TTC549 (cell line): ENCODE data around the gene RASSF5.
"Not testable (repeated sequence)": the region's sequence is repeated elsewhere in the genome, so short reads cannot be mapped to it uniquely, and the experiment has no call there.

ENCODE experiments used
- FAIRE-seq: peaks from 2 replicates; lab custom pipeline; 2012; peaks lifted over from hg19 to GRCh38; lab: Jason Lieb, UNC

The RASSF5 gene

GRCh38 chr1:206569556-206569955, 62.2 kb downstream of the RASSF5 start:
- no peak for FAIRE-seq

DNA sequence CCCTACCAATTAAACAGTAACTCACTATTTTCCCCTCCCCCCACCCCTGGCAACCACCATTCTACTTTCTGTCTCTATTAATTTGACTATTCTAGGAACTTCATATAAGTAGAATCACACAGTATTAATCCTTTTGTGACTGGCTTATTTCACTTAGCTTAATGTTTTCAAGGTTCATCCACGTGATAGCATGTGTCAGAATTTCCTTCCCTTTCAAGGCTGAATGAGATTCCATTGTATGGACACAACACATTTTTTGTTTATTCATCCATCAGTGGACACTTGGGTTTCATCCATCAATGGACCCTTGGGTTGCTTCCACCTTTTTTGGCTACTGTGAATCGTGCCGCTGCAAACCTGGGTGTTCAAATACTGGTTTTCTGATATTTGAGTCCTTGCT, 63.2 kb downstream of the RASSF5 start:
- FAIRE-seq, result no peak

DNA sequence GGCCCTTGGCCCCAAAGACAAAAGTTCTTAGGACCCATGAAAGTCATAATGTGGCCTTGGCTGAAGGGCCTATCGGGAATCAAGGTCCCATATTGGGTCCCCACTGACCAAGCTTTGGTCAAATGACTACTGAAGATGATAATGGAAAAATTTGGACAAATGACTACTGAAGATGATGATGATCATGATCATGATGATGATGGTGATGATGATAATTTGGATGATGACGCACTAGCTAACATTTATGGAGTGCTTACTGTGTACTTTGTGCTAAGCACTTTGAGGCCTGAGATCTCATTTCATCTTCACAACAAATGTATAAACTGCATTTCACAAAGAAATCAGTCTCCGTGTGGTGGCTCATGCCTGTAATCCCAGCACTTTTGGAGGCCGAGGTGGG, 65.5 kb downstream of the RASSF5 start:
- FAIRE-seq, result no peak

DNA sequence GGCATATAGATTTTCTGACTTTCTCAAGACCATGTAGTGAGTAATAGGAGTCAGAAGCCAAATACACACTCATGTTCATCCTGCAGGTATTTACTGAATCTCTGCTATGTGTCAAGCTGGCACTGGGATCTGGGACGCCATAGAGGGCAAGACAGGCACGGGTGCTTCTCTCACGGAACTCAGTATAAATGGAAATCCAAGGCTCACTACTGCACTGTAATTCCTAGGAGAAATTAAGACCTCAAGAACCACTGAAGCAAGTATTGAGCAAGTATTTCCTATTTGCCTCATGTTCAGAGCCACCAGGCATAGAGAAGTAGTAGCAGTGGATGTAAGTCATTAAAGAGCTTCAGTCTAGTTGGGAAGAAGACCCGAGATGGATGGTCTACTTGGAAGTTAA, 66.0 kb downstream of the RASSF5 start:
- no peak for FAIRE-seq

GRCh38 chr1:206573762-206574161, 66.4 kb downstream of the RASSF5 start:
- FAIRE-seq, result no peak

DNA sequence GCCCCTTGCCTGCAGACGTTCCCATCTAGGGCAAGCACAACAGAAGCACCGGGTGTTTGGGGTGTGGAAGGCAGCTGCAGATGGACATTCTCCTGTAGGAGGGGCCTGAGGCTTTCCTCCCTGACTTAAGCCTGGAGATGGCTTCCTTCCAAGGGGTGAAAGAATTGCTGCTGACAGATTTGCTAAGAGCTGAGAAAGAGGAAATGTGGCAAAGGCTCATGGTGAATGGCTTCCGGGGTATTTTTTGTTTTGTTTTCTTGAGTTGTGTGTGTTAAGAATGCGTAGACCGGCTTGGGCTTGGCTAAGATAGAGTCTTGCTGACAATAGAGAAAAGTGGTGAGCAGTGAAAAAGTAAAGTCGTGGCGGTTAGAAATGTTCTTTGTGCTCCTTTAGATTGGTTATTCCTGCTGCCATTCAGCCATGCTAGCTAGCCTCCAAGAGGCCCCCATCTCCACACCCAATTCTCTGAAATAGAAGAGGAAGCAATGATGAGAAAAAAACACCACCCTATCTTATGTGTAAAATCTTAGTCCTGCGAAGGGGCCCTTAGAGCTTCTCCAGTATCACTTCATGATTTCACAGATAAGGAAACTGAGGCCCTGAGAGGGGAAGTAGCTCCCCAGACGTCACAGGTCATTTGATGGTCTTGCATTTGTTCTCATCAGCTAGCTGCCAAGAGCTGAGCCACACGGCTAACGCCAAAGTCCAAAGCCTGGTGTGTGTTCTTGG, 68.0 kb downstream of the RASSF5 start:
- FAIRE-seq, result no peak

- FAIRE-seq, result no peak
Measured at GRCh38 chr1:206575894-206576737, 68.8 kb downstream of the RASSF5 start.

DNA sequence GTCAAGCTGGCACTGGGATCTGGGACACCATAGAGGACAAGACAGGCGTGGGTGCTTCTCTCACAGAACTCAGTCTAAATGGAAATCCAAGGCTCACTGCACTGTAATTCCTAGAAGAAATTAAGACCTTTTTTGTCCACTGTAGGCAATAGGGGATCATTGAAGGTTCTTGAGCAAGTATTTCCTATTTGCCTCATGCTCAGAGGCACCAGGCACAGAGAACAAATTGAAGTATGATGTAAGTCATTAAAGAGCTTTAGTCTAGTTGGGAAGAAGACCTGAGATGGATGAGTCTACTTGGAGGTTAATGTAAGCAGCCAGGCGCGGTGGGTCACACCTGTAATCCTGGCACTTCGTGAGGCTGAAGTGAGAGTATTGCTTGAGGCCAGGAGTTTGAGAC, 70.3 kb downstream of the RASSF5 start:
- FAIRE-seq, result no peak

- no peak for FAIRE-seq
Measured at GRCh38 chr1:206578068-206578977, 71.0 kb downstream of the RASSF5 start.

DNA sequence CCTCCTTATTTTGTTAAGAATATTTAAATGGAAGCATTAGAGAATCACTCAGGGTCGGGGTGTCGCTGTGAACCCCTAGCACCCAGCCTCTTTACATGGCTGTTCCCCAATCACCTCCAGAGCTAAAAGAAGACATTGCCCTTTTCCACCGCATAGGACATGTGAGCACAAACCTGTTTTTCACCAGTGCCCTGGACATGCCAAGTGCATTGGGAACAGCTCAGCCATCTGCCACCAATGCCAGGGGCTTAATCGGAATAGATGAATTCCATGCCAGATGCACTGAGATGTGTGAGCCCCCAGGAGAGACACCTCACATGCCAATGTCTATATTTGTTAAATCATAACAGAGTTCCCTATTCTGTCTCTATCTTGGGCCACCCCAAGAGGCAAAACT, 71.6 kb downstream of the RASSF5 start:
- FAIRE-seq, result no peak

DNA sequence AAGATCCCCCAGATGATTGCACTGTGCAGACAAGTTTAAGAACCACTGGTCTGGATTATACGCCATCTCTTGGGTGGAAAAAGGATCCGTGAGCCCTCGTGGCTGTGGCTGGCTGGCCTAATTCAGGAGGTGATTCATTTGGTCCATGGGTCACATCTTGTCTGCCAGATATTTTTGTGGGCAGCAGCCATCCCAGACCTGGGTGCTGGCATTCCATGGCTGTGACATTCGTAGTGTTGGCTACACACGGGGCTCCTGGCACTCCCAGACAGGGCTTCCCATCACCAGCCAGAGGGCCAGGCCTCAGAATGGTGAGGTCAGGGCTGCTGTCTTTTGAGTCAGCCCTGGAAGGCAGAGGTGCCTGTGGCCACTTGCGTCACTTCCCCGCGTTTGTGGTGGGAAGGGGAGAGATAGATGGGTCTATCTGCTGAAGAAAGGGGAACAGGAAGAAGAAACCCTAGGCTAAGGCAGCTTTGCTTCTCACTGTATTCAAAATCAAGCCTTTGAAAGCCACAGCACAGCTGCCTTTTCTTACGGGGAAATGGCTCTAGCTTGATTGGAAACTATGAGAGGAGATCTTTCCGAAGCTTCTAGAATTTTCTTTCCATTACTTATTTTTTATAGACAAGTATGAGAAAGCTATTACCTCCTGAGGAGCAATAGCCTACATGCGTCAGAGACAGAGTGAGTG, 72.6 kb downstream of the RASSF5 start:
- no peak for FAIRE-seq

- no peak for FAIRE-seq
Measured at GRCh38 chr1:206580438-206581113, 73.2 kb downstream of the RASSF5 start.

- not testable (repeated sequence) for FAIRE-seq
Measured at GRCh38 chr1:206581114-206581497, 73.8 kb downstream of the RASSF5 start.

GRCh38 chr1:206581571-206581981, 74.2 kb downstream of the RASSF5 start:
- FAIRE-seq, result no peak

GRCh38 chr1:206582537-206582936, 75.2 kb downstream of the RASSF5 start:
- no peak for FAIRE-seq

- no peak for FAIRE-seq
Measured at GRCh38 chr1:206582971-206583706, 75.8 kb downstream of the RASSF5 start.

DNA sequence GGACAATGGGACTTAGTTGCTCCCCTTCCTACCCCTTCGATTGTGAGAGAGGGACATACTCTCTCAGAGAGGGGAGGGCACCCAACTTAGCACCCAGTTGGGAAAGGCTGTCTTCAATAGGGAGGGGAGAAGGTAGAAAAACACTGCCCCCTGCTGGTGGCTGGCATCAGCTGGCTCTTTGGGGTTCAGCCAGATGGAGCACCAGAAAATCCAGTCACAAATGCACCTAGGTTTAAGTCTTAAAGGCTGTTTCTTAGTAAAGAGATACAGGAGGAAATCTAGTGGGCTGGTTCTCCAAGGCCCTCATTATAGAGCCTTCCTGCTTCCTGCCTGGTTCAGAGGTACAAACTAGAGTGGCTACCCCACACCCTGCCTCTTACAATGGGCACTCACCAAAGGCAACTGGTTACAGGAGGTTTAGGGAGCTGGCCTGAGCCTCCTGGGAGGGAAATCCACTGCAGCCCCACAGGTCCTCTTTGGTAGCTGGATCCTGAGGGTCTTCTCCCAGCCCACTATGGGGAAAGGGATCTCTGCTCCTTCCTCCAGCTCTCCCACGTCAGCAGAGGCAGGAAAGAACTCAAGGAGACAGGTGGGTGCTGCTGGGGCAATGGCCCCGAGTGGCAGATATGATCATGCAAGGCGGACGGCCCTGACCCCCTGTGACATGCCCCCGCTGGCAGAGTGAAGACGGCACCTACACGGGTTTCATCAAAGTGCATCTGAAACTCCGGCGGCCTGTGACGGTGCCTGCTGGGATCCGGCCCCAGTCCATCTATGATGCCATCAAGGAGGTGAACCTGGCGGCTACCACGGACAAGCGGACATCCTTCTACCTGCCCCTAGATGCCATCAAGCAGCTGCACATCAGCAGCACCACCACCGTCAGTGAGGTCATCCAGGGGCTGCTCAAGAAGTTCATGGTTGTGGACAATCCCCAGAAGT, 76.6 kb downstream of the RASSF5 start:
- FAIRE-seq, result no peak

- no peak for FAIRE-seq
Measured at GRCh38 chr1:206584683-206585082, 77.4 kb downstream of the RASSF5 start.
